ENCODE data around the gene WIPF2.

GRCh38 chr17:40327244-40327729, 108.2 kb downstream of the WIPF2 start:
- TF ChIP-seq CTCF (IDR thresholded peaks at IDR 0.05) (no peak), HMGXB4 (CRISPR knock-in tag; IDR thresholded peaks at IDR 0.05) (no peak), CREM (CRISPR knock-in tag; IDR thresholded peaks at IDR 0.05) (no peak), AFF4 (CRISPR knock-in tag; IDR thresholded peaks at IDR 0.05; ENCODE audit: borderline replicate concordance) (no peak), TEAD4 (CRISPR knock-in tag; IDR thresholded peaks at IDR 0.05) (no peak), RELA (CRISPR knock-in tag; IDR thresholded peaks at IDR 0.05; ENCODE audit: borderline replicate concordance) (no peak), IRF1 (CRISPR knock-in tag; IDR thresholded peaks at IDR 0.05) (no peak), ZNF263 (CRISPR knock-in tag; IDR thresholded peaks at IDR 0.05; ENCODE audit: low read depth) (no peak), ZNF232 (CRISPR knock-in tag; IDR thresholded peaks at IDR 0.05) (no peak)
- TF ChIP-seq, protein P1, sequence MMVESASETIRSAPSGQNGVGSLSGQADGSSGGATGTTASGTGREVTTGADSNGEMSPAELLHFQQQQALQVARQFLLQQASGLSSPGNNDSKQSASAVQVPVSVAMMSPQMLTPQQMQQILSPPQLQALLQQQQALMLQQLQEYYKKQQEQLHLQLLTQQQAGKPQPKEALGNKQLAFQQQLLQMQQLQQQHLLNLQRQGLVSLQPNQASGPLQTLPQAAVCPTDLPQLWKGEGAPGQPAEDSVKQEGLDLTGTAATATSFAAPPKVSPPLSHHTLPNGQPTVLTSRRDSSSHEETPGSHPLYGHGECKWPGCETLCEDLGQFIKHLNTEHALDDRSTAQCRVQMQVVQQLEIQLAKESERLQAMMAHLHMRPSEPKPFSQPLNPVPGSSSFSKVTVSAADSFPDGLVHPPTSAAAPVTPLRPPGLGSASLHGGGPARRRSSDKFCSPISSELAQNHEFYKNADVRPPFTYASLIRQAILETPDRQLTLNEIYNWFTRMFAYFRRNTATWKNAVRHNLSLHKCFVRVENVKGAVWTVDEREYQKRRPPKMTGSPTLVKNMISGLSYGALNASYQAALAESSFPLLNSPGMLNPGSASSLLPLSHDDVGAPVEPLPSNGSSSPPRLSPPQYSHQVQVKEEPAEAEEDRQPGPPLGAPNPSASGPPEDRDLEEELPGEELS (CRISPR knock-in tag; IDR thresholded peaks at IDR 0.05), result no peak
- TF ChIP-seq, protein P2, sequence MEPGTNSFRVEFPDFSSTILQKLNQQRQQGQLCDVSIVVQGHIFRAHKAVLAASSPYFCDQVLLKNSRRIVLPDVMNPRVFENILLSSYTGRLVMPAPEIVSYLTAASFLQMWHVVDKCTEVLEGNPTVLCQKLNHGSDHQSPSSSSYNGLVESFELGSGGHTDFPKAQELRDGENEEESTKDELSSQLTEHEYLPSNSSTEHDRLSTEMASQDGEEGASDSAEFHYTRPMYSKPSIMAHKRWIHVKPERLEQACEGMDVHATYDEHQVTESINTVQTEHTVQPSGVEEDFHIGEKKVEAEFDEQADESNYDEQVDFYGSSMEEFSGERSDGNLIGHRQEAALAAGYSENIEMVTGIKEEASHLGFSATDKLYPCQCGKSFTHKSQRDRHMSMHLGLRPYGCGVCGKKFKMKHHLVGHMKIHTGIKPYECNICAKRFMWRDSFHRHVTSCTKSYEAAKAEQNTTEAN (CRISPR knock-in tag; IDR thresholded peaks at IDR 0.05), result no peak
- TF ChIP-seq, protein P3, sequence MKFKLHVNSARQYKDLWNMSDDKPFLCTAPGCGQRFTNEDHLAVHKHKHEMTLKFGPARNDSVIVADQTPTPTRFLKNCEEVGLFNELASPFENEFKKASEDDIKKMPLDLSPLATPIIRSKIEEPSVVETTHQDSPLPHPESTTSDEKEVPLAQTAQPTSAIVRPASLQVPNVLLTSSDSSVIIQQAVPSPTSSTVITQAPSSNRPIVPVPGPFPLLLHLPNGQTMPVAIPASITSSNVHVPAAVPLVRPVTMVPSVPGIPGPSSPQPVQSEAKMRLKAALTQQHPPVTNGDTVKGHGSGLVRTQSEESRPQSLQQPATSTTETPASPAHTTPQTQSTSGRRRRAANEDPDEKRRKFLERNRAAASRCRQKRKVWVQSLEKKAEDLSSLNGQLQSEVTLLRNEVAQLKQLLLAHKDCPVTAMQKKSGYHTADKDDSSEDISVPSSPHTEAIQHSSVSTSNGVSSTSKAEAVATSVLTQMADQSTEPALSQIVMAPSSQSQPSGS (CRISPR knock-in tag; IDR thresholded peaks at IDR 0.05; ENCODE audit: borderline replicate concordance, low read depth), result no peak
- TF ChIP-seq, protein P4, sequence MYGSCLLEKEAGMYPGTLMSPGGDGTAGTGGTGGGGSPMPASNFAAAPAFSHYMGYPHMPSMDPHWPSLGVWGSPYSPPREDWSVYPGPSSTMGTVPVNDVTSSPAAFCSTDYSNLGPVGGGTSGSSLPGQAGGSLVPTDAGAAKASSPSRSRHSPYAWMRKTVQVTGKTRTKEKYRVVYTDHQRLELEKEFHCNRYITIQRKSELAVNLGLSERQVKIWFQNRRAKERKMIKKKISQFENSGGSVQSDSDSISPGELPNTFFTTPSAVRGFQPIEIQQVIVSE (CRISPR knock-in tag; IDR thresholded peaks at IDR 0.05; ENCODE audit: borderline replicate concordance), result no peak

All from WTC11 (cell line).